ENCODE measurements around the gene SPAG16. TPM values are rescaled to one million over a fixed set of nuclear protein-coding genes. Genes with fewer than 3 reads are reported as not detected.

Gene SPAG16
- total RNA-seq, 4 donors from 2014 or later = 14.1 to 43.1 (median 30.2) TPM

- no peak for DNase-seq
- Histone ChIP-seq H3K27ac (no peak overlapping the region), H3K4me3 (no peak overlapping the region), H3K27me3 (no peaks in the 10 kb centered on the region), H3K36me3 (no peaks in the 10 kb centered on the region), H3K4me1 (no peaks in the 10 kb centered on the region), H3K9me3 (no peaks in the 10 kb centered on the region)
- WGBS, 2 donors = 19 to 40% methylated on average over 1 of the region's 1 CpG
- intact Hi-C loops (cut with DNase I) = no loop called here
- TF ChIP-seq POLR2A (IDR thresholded peaks at IDR 0.05) (no peak), CTCF (IDR thresholded peaks at IDR 0.05) (no peak)
These were observed 584.3 kb downstream of the SPAG16 start for GRCh38 chr2:213868526-213868925.

- intact Hi-C loops (cut with DNase I) = no loop called here
- no peaks in the 10 kb centered on the region for H3K27me3 ChIP-seq
- WGBS, 2 donors = 40 to 56% methylated on average over 3 of the region's 3 CpGs
- TF ChIP-seq CTCF (IDR thresholded peaks at IDR 0.05) (no peak), POLR2A (IDR thresholded peaks at IDR 0.05) (no peak)
- no peaks in the 10 kb centered on the region for H3K4me1 ChIP-seq
- H3K36me3 ChIP-seq = no peaks in the 10 kb centered on the region
- no peak overlapping the region for H3K4me3 ChIP-seq
- no peaks in the 10 kb centered on the region for H3K9me3 ChIP-seq
- no peak for DNase-seq
- no peak overlapping the region for H3K27ac ChIP-seq
These were observed 601.2 kb downstream of the SPAG16 start for GRCh38 chr2:213885485-213885884.

- H3K27ac ChIP-seq = no peak overlapping the region
- WGBS, 2 donors = 0 to 4% methylated on average over 1 of the region's 1 CpG
- no peak overlapping the region for H3K4me3 ChIP-seq
- H3K27me3 ChIP-seq = no peaks in the 10 kb centered on the region
- H3K9me3 ChIP-seq = peaks cover 0 to 2% (median 0%) of the 10 kb centered on the region in 3 donors
- intact Hi-C loops (cut with DNase I) = no loop called here
- no peaks in the 10 kb centered on the region for H3K4me1 ChIP-seq
- no peak for DNase-seq
- no peak for TF ChIP-seq CTCF (IDR thresholded peaks at IDR 0.05)
- TF ChIP-seq POLR2A (IDR thresholded peaks at IDR 0.05) = no peak
- no peaks in the 10 kb centered on the region for H3K36me3 ChIP-seq
These were observed 630.2 kb downstream of the SPAG16 start for GRCh38 chr2:213914510-213914909.

- Histone ChIP-seq H3K36me3 (no peaks in the 10 kb centered on the region), H3K9me3 (peaks cover 0 to 17% (median 11%) of the 10 kb centered on the region in 3 donors), H3K4me3 (no peak overlapping the region), H3K4me1 (no peaks in the 10 kb centered on the region), H3K27me3 (no peaks in the 10 kb centered on the region), H3K27ac (no peak overlapping the region)
- 68 to 78% methylated on average over 2 to 3 of the region's 3 CpGs for WGBS, 2 donors
- DNase-seq = no peak
- TF ChIP-seq POLR2A (IDR thresholded peaks at IDR 0.05) = no peak
- no peak for TF ChIP-seq CTCF (IDR thresholded peaks at IDR 0.05)
- intact Hi-C loops (cut with DNase I) = no loop called here
These were observed 635.8 kb downstream of the SPAG16 start for GRCh38 chr2:213920014-213920413.

- Histone ChIP-seq H3K27ac (no peak overlapping the region), H3K36me3 (no peaks in the 10 kb centered on the region), H3K4me1 (no peaks in the 10 kb centered on the region), H3K9me3 (peaks cover 0 to 17% (median 11%) of the 10 kb centered on the region in 3 donors), H3K27me3 (no peaks in the 10 kb centered on the region), H3K4me3 (no peak overlapping the region)
- intact Hi-C loops (cut with DNase I) = no loop called here
- DNase-seq = no peak
- no peak for TF ChIP-seq POLR2A (IDR thresholded peaks at IDR 0.05)
- TF ChIP-seq CTCF (IDR thresholded peaks at IDR 0.05) = no peak
- WGBS, 2 donors = 33 to 100% methylated on average over 1 of the region's 3 CpGs
These were observed 639.3 kb downstream of the SPAG16 start for GRCh38 chr2:213923543-213923942.
